ENCODE results near the gene POLA2. TPM values are rescaled to one million over a fixed set of nuclear protein-coding genes. Genes with fewer than 3 reads are reported as not detected.

POLA2 gene
- total and polyA plus RNA-seq, 4 donors = 3.0 to 9.2 (median 3.8) TPM

DNA sequence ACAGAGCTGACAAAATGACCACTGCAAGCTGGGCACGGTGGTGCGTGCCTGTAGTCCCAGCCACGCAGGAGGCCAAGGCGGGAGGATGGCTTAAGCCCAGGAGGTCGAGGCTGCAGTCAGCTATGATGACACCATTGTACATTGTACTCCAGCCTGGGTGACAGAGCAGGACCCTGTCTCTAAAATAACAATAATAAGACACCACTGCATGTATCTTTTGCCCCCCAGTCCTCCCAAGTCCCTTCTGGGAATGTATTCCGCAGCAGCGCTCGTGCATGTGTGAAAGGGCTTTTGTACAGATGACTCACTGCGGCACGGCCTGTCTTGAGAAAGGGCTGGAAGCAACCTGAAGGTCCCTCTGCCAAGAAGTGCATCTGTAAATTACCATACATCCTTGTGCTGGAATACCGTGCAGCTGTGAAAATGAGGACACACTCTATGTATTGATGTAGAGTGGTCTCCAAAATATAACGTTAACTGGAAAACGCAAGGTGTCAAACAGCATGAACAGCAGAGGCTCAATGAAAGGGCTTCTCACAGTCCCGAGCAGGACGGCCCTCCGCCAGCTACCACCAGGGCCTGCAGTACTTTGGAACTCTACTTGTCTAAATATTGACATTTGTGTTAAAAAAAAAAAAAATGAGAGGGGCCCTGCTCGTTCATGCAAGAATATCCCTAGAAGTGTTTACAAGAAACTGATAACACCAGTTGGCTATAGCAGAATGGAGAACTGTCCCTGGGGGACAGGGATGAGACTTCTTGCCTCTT, 43.9 kb downstream of the POLA2 start:
- Histone ChIP-seq H3K9me3 (ENCODE audit: control insufficient read depth, low read length) (no peaks in the 10 kb centered on the region), H3K36me3 (ENCODE audit: control insufficient read depth in 1 of 2, insufficient read depth in 2 of 2, low read length in 1 of 2) (no peaks in the 10 kb centered on the region), H3K27ac (ENCODE audit: low read depth in 1 of 2, low read length in 2 of 2) (no peak overlapping the region), H3K4me3 (ENCODE audit: low read length in 2 of 2) (no peak overlapping the region), H3K4me1 (ENCODE audit: control insufficient read depth in 1 of 2, insufficient read depth in 2 of 2, low read length in 2 of 2) (no peaks in the 10 kb centered on the region), H3K27me3 (ENCODE audit: control insufficient read depth in 1 of 2, insufficient read depth in 2 of 2, low read length in 1 of 2) (no peaks in the 10 kb centered on the region)
- intact Hi-C loops (cut with DNase I) = no loop called here
- 32 to 35% methylated on average over 17 of the region's 17 CpGs for WGBS, 2 donors
- ATAC-seq (ENCODE audit: low FRiP score) (no peak), DNase-seq (no peak)

DNA sequence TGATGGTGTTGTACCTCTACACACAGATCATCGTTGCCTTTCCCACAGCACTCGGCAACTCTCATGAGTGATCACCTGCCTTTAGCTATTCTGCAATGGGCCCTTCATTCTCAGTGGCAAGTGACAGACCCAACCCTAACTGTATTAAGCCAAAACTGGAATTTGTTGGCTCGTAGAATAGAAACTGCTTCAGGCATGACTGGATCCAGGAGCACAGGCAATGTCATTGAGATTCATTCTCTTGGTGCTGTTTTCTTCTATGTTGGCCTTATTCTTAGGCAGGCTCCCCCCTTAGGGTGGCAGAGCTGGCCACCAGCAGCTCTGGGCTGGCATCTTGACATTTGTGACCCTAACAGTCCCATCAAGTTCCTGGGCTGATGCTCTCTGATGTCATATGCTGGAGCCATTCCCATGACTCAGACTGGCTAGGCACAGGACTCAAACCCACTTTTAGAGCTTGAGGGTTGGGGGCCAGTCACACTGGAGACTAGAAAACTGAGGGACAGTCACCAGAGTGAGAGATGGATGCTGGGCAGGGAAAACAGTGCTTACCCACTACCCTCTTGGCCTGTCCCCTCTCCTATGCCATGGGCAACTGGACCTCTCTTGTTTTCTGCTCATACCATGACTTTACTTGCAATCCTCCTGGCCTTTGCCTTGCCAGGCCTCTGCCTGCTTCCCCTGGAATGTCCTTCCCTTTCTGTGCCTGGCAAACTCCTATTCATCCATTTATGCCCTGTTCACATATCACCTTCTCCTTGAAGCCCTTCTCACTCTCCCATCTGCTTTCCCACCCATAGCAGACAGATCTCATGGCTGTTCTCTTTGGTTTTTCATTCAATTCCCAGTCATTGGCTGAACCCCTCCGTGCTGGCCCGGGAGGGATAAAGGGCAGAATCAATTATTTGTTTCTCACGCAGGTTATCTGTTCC, 45.8 kb downstream of the POLA2 start:
- Histone ChIP-seq H3K27ac (ENCODE audit: low read depth in 1 of 2, low read length in 2 of 2) (no peak overlapping the region), H3K9me3 (ENCODE audit: control insufficient read depth, low read length) (no peaks in the 10 kb centered on the region), H3K4me3 (ENCODE audit: low read length in 2 of 2) (no peak overlapping the region), H3K27me3 (ENCODE audit: control insufficient read depth in 1 of 2, insufficient read depth in 2 of 2, low read length in 1 of 2) (no peaks in the 10 kb centered on the region), H3K36me3 (ENCODE audit: control insufficient read depth in 1 of 2, insufficient read depth in 2 of 2, low read length in 1 of 2) (no peaks in the 10 kb centered on the region), H3K4me1 (ENCODE audit: control insufficient read depth in 1 of 2, insufficient read depth in 2 of 2, low read length in 2 of 2) (no peaks in the 10 kb centered on the region)
- intact Hi-C loops (cut with DNase I) = no loop called here
- ATAC-seq (ENCODE audit: low FRiP score) (no peak), DNase-seq (no peak)
- WGBS, 2 donors = 95 to 96% methylated on average over 6 of the region's 6 CpGs

DNA sequence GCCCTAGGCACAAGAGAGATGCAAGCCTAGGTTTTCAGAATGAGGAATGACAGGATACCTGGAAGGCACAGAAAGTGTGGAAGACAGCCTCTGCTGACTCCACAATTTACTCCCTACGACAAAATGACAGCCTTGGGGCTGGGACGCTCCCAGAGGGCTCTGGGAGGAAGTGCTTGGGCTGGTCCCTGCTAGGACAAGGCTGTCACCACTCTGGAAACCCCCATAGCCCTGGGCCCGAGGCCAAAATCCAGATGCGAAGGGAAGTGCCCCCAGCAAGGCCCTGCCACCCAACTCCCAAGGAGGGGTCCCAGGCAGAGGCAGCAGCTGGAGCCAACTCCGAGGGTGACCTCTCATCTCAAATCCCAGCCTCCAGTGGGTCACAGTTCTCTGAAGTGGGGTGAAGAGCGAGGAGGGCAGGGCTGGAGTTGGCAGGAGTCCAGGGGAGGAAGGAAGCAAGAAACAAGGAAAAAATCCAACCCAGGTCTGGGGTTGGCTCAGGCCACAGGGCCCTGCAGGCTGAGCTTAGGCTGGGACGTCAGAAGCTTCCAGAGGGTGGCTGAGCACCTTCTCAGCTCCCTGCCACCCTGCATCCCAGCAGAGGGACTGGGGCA, 46.6 kb downstream of the POLA2 start:
- 57 to 60% methylated on average over 7 of the region's 7 CpGs for WGBS, 2 donors

GRCh38 chr11:65309006-65309405, 47.2 kb downstream of the POLA2 start:
- no peaks in the 10 kb centered on the region for H3K9me3 ChIP-seq (ENCODE audit: control insufficient read depth, low read length)
- ATAC-seq (ENCODE audit: low FRiP score) (no peak), DNase-seq (no peak)
- H3K4me3 ChIP-seq (ENCODE audit: low read length in 2 of 2) = no peak overlapping the region
- no peaks in the 10 kb centered on the region for H3K36me3 ChIP-seq (ENCODE audit: control insufficient read depth in 1 of 2, insufficient read depth in 2 of 2, low read length in 1 of 2)
- no peaks in the 10 kb centered on the region for H3K27me3 ChIP-seq (ENCODE audit: control insufficient read depth in 1 of 2, insufficient read depth in 2 of 2, low read length in 1 of 2)
- WGBS, 2 donors = 66 to 76% methylated on average over 5 of the region's 5 CpGs
- H3K4me1 ChIP-seq (ENCODE audit: control insufficient read depth in 1 of 2, insufficient read depth in 2 of 2, low read length in 2 of 2) = peaks cover 0 to under 1% of the 10 kb centered on the region in 2 donors
- H3K27ac ChIP-seq (ENCODE audit: low read depth in 1 of 2, low read length in 2 of 2) = no peak overlapping the region
- intact Hi-C loops (cut with DNase I) = no loop called here

More for the DNA sequence above, 46.6 kb downstream of the POLA2 start:
- intact Hi-C loops (cut with DNase I) = no loop called here
- DNase-seq (peak in 1 of 2 donors; percentile 74), ATAC-seq (ENCODE audit: low FRiP score) (no peak)
- Histone ChIP-seq H3K9me3 (ENCODE audit: control insufficient read depth, low read length) (no peaks in the 10 kb centered on the region), H3K27ac (ENCODE audit: low read depth in 1 of 2, low read length in 2 of 2) (no peak overlapping the region), H3K4me1 (ENCODE audit: control insufficient read depth in 1 of 2, insufficient read depth in 2 of 2, low read length in 2 of 2) (no peaks in the 10 kb centered on the region), H3K27me3 (ENCODE audit: control insufficient read depth in 1 of 2, insufficient read depth in 2 of 2, low read length in 1 of 2) (no peaks in the 10 kb centered on the region), H3K4me3 (ENCODE audit: low read length in 2 of 2) (no peak overlapping the region), H3K36me3 (ENCODE audit: control insufficient read depth in 1 of 2, insufficient read depth in 2 of 2, low read length in 1 of 2) (no peaks in the 10 kb centered on the region)

GRCh38 chr11:65310215-65310614, 48.5 kb downstream of the POLA2 start:
- Histone ChIP-seq H3K9me3 (ENCODE audit: control insufficient read depth, low read length) (no peaks in the 10 kb centered on the region), H3K27me3 (ENCODE audit: control insufficient read depth in 1 of 2, insufficient read depth in 2 of 2, low read length in 1 of 2) (no peaks in the 10 kb centered on the region), H3K27ac (ENCODE audit: low read depth in 1 of 2, low read length in 2 of 2) (no peak overlapping the region), H3K4me3 (ENCODE audit: low read length in 2 of 2) (no peak overlapping the region), H3K36me3 (ENCODE audit: control insufficient read depth in 1 of 2, insufficient read depth in 2 of 2, low read length in 1 of 2) (no peaks in the 10 kb centered on the region), H3K4me1 (ENCODE audit: control insufficient read depth in 1 of 2, insufficient read depth in 2 of 2, low read length in 2 of 2) (peaks cover 0 to 2% of the 10 kb centered on the region in 2 donors)
- DNase-seq (peak in 1 of 2 donors; percentile 77), ATAC-seq (ENCODE audit: low FRiP score) (no peak)
- WGBS, 2 donors = 80 to 81% methylated on average over 10 of the region's 10 CpGs
- intact Hi-C loops (cut with DNase I) = no loop called here

GRCh38 chr11:65310736-65311135, 49.0 kb downstream of the POLA2 start:
- DNase-seq (no peak), ATAC-seq (ENCODE audit: low FRiP score) (no peak)
- Histone ChIP-seq H3K4me3 (ENCODE audit: low read length in 2 of 2) (no peak overlapping the region), H3K4me1 (ENCODE audit: control insufficient read depth in 1 of 2, insufficient read depth in 2 of 2, low read length in 2 of 2) (peaks cover 0 to 2% of the 10 kb centered on the region in 2 donors), H3K9me3 (ENCODE audit: control insufficient read depth, low read length) (no peaks in the 10 kb centered on the region), H3K27me3 (ENCODE audit: control insufficient read depth in 1 of 2, insufficient read depth in 2 of 2, low read length in 1 of 2) (no peaks in the 10 kb centered on the region), H3K36me3 (ENCODE audit: control insufficient read depth in 1 of 2, insufficient read depth in 2 of 2, low read length in 1 of 2) (no peaks in the 10 kb centered on the region), H3K27ac (ENCODE audit: low read depth in 1 of 2, low read length in 2 of 2) (no peak overlapping the region)
- intact Hi-C loops (cut with DNase I) = no loop called here
- 64 to 68% methylated on average over 6 of the region's 6 CpGs for WGBS, 2 donors

GRCh38 chr11:65311170-65311678, 49.5 kb downstream of the POLA2 start:
- H3K9me3 ChIP-seq (ENCODE audit: control insufficient read depth, low read length) = no peaks in the 10 kb centered on the region
- intact Hi-C loops (cut with DNase I) = no loop called here
- peaks cover 0 to 2% of the 10 kb centered on the region in 2 donors for H3K4me1 ChIP-seq (ENCODE audit: control insufficient read depth in 1 of 2, insufficient read depth in 2 of 2, low read length in 2 of 2)
- no peak overlapping the region for H3K4me3 ChIP-seq (ENCODE audit: low read length in 2 of 2)
- 76 to 83% methylated on average over 5 of the region's 5 CpGs for WGBS, 2 donors
- H3K27me3 ChIP-seq (ENCODE audit: control insufficient read depth in 1 of 2, insufficient read depth in 2 of 2, low read length in 1 of 2) = no peaks in the 10 kb centered on the region
- no peaks in the 10 kb centered on the region for H3K36me3 ChIP-seq (ENCODE audit: control insufficient read depth in 1 of 2, insufficient read depth in 2 of 2, low read length in 1 of 2)
- H3K27ac ChIP-seq (ENCODE audit: low read depth in 1 of 2, low read length in 2 of 2) = no peak overlapping the region
- DNase-seq (no peak), ATAC-seq (ENCODE audit: low FRiP score) (no peak)

DNA sequence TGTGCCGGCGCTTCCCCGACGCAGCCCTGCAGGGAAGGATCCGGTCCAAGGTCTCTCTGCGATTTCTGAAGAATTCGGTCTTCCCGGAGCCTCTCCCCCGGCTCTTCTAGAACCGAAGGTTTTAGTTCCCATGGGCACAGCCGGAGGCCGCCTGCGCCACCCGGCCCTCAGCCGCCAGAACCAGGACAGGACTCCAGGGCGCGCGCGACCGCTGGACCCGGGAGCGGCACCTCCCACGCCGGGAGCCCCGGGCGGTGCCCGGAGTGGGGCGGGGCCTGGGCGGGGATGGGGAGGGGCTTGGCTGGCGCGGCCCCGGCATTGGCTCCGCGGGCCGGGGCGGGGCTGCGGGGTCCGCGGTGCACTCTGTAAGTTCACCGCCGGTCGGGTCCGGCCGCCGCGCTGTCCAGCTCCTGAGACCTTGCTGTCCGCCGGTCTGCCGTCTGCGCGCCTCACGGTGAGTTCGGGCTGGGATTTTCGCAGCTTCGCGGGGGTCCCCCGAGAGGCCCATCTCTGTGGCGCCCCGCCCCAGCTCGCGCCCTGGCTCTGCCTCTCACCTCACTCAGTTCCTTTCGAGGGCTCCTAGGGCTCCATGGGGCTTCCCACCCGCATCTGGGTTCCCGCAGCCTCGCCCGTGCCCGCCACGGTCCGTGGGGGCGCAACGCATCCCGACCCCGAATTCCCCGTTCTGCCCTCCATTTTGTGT, 52.9 kb downstream of the POLA2 start, which contains the start of gene CDC42EP2:
TSS of gene CDC42EP2 (plus strand) at position 366 of the 703 bp plus-strand sequence. CDS start 6,033 bp downstream, outside the sequence.
- Histone ChIP-seq H3K27me3 (ENCODE audit: control insufficient read depth in 1 of 2, insufficient read depth in 2 of 2, low read length in 1 of 2) (no peaks in the 10 kb centered on the region), H3K9me3 (ENCODE audit: control insufficient read depth, low read length) (no peaks in the 10 kb centered on the region), H3K4me3 (ENCODE audit: low read length in 2 of 2) (peak within 1 kb of the TSS; percentile 74 to 82), H3K27ac (ENCODE audit: low read depth in 1 of 2, low read length in 2 of 2) (peak within 1 kb of the TSS in 1 of 2 donors; percentile 52), H3K4me1 (ENCODE audit: control insufficient read depth in 1 of 2, insufficient read depth in 2 of 2, low read length in 2 of 2) (peaks cover 0 to 2% of the 10 kb centered on the region in 2 donors), H3K36me3 (ENCODE audit: control insufficient read depth in 1 of 2, insufficient read depth in 2 of 2, low read length in 1 of 2) (no peaks in the 10 kb centered on the region)
- peak; percentile 96 for ATAC-seq (ENCODE audit: low FRiP score)
- 0% methylated on average over 66 to 74 of the region's 74 CpGs for WGBS, 2 donors
- intact Hi-C loops (cut with DNase I) = loop anchor here (1.0 to 5.0 kb wide), 4 partner anchors 39 to 89 kb away; no protein-coding TSS in a partner anchor
- DNase-seq = peak; percentile 88 to 96

Data from aorta (tissue), 5 donors.